ENCODE results near the gene PCCB. TPM values are rescaled to one million over a fixed set of nuclear protein-coding genes. Genes with fewer than 3 reads are reported as not detected.

The PCCB gene
- total RNA-seq, 1 donor from 2014 or later, result 32.6 TPM

- TF ChIP-seq CTCF (IDR thresholded peaks at IDR 0.05), result no peak
- ATAC-seq (no peak), DNase-seq (no peak)
- intact Hi-C loops (cut with DNase I), result no loop called here
- Histone ChIP-seq H3K4me1 (peaks cover 14% of the 10 kb centered on the region), H3K9me3 (no peaks in the 10 kb centered on the region), H3K27me3 (no peaks in the 10 kb centered on the region), H3K36me3 (no peaks in the 10 kb centered on the region), H3K27ac (no peak overlapping the region), H3K4me3 (no peak overlapping the region)
Observed at GRCh38 chr3:136247436-136247835, 2.7 kb upstream of the PCCB start.

DNA sequence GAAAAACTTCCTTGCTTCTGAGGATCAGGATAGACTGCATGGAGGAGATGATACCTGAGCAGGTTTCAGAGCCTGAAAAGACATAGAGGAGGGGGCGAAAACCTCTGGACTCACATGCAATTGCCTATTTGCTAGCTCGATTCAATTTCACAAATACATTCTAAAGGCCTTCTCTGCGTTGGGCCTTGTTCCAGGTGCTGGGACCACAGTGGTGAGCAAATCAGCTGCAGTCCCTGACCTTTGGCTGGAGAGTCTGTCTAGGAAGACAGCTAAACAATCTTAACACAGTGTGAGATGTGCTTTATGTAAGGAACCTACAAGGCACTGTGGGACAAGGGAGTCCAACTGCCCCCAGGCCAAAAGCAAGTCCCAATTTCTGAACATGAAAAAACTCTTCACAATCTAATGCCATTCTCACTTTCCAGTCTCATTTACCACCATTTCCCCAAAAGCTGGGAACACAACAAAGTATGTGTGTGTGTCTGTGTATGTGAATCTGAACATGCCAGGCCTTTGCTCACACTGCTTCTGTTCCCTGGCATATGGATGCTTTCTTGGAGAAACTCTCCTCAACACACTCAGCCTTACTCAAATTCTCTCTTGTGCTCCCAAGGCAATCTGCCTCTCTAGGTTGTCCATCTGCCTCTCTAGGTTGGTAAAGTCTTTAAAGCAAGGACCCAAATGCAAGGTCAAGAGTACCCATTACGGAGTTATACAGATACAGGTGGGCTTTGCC lies 2.1 kb upstream of the PCCB start:
- H3K9me3 ChIP-seq, result no peaks in the 10 kb centered on the region
- H3K4me3 ChIP-seq, result no peak overlapping the region
- H3K4me1 ChIP-seq, result peaks cover 14% of the 10 kb centered on the region
- intact Hi-C loops (cut with DNase I), result no loop called here
- H3K27ac ChIP-seq, result no peak overlapping the region
- no peaks in the 10 kb centered on the region for H3K27me3 ChIP-seq
- H3K36me3 ChIP-seq, result no peaks in the 10 kb centered on the region
- DNase-seq, result no peak
- TF ChIP-seq CTCF (IDR thresholded peaks at IDR 0.05), result no peak
- ATAC-seq, result no peak

GRCh38 chr3:136249091-136249490 lies 1.0 kb upstream of the PCCB start:
- no peak overlapping the region for H3K4me3 ChIP-seq
- intact Hi-C loops (cut with DNase I), result no loop called here
- TF ChIP-seq CTCF (IDR thresholded peaks at IDR 0.05), result no peak

GRCh38 chr3:136249593-136249992 lies 547 bp upstream of the PCCB start:
- intact Hi-C loops (cut with DNase I), result no loop called here
- no peak for ATAC-seq
- H3K4me3 ChIP-seq, result peak overlapping the region; percentile 80
- no peaks in the 10 kb centered on the region for H3K27me3 ChIP-seq
- no peaks in the 10 kb centered on the region for H3K9me3 ChIP-seq
- H3K4me1 ChIP-seq, result peaks cover 14% of the 10 kb centered on the region
- DNase-seq, result no peak
- H3K36me3 ChIP-seq, result no peaks in the 10 kb centered on the region
- H3K27ac ChIP-seq, result peak overlapping the region; percentile 95
- no peak for TF ChIP-seq CTCF (IDR thresholded peaks at IDR 0.05)

More at GRCh38 chr3:136249091-136249490, 1.0 kb upstream of the PCCB start:
- H3K9me3 ChIP-seq, result no peaks in the 10 kb centered on the region
- no peak overlapping the region for H3K27ac ChIP-seq
- H3K36me3 ChIP-seq, result no peaks in the 10 kb centered on the region
- DNase-seq (no peak), ATAC-seq (no peak)
- no peaks in the 10 kb centered on the region for H3K27me3 ChIP-seq
- peaks cover 14% of the 10 kb centered on the region for H3K4me1 ChIP-seq

- peak overlapping the region; percentile 80 for H3K4me3 ChIP-seq
- H3K36me3 ChIP-seq, result peaks cover under 1% of the 10 kb centered on the region
- H3K4me1 ChIP-seq, result peaks cover 14% of the 10 kb centered on the region
- no peaks in the 10 kb centered on the region for H3K27me3 ChIP-seq
- peak overlapping the region; percentile 95 for H3K27ac ChIP-seq
- no peak for TF ChIP-seq CTCF (IDR thresholded peaks at IDR 0.05)
- ATAC-seq (peak; percentile 48), DNase-seq (peak; percentile 80)
- intact Hi-C loops (cut with DNase I), result no loop called here
- no peaks in the 10 kb centered on the region for H3K9me3 ChIP-seq
Observed at GRCh38 chr3:136250903-136251460, 842 bp downstream of the PCCB start.
